Mucosa of descending colon (tissue), 3 donors: Measurements from ENCODE around the gene ARHGAP10. TPM values are rescaled to one million over a fixed set of nuclear protein-coding genes. Genes with fewer than 3 reads are reported as not detected.

ENCODE experiments used
- ATAC-seq: fragments of 200-7000 bp; cut with Tn5 transposase; one replicate; pipeline ENCODE4 v1.9.1; 2020; ENCODE audit warnings: mild to moderate bottlenecking, moderate library complexity
- DNase-seq, 3 donors: peaks; one replicate each; pipeline ENCODE4 v3.0.0-alpha.2; 2020
- H3K36me3 ChIP-seq: fragments of 200-600 bp; one replicate; pipeline ENCODE4 v1.8.0; 2021; ENCODE audit warnings: low read depth, mild to moderate bottlenecking
- H3K4me1 ChIP-seq: fragments of 200-600 bp; one replicate; pipeline ENCODE4 v1.8.0; 2021; ENCODE audit warnings: low read depth, mild to moderate bottlenecking
- H3K4me3 ChIP-seq: fragments of 200-600 bp; one replicate; pipeline ENCODE4 v1.8.0; 2021; ENCODE audit warnings: mild to moderate bottlenecking
- H3K9me3 ChIP-seq: fragments of 200-600 bp; one replicate; pipeline ENCODE4 v1.8.0; 2021; ENCODE audit warnings: mild to moderate bottlenecking
- intact Hi-C, 2 donors: fragments of 100-400 bp; cut with DNase I in 1 of 2; cut with micrococcal nuclease in 1 of 2; formaldehyde crosslinking; loops; one replicate each; pipeline versions ENCODE4 v1.11.0 to v1.11.1; 2022; cut with DNase I, micrococcal nuclease
- total RNA-seq, 3 donors: library from RNA; stranded (reverse); fragmentation: NEBNext Ultra II Directional in 2 of 3; extraction: Animal tissue kit (Norgen Biotek cat#: 25700) in 2 of 3; gene quantifications; one replicate each; pipeline versions ENCODE4 v1.2.1 to v1.2.4, GENCODE V29; 2021 to 2023
- TF ChIP-seq, protein P1 (sequence below): fragments of 200-600 bp; IDR thresholded peaks from one replicate; pipeline ENCODE4 v1.8.0; 2022; ENCODE audit warnings: antibody characterized with exemption, mild to moderate bottlenecking
- donor health status: DM: no; HTN: no; CAD: no; lungs with moderate emphysema.
- donor health status: DM: no; HTN: no; CAD: no.
- donor health status: DM: no; HTN: yes; CAD: no.

The ARHGAP10 gene
- total RNA-seq, 3 donors from 2014 or later = 3.0 to 66.6 (median 8.1) TPM

DNA sequence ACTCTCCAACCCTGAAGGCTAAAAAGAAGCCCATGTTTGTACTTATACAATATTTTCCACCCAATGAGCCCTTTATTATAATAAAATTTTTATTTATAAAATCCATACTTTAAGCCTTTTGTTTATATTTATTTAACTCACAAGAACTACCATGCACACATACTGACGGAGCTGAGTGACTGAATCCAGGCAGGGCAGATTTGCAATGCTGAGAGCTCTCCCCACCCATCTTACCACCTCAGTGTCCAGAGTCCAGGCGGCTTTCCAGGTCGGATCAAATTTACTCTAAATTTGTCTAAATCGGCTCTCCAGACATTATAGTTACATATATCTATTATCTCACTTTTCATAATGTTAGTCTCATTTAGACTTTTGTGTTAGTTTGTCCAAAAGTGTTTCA, 74.1 kb downstream of the ARHGAP10 start:
- TF ChIP-seq, protein P1, sequence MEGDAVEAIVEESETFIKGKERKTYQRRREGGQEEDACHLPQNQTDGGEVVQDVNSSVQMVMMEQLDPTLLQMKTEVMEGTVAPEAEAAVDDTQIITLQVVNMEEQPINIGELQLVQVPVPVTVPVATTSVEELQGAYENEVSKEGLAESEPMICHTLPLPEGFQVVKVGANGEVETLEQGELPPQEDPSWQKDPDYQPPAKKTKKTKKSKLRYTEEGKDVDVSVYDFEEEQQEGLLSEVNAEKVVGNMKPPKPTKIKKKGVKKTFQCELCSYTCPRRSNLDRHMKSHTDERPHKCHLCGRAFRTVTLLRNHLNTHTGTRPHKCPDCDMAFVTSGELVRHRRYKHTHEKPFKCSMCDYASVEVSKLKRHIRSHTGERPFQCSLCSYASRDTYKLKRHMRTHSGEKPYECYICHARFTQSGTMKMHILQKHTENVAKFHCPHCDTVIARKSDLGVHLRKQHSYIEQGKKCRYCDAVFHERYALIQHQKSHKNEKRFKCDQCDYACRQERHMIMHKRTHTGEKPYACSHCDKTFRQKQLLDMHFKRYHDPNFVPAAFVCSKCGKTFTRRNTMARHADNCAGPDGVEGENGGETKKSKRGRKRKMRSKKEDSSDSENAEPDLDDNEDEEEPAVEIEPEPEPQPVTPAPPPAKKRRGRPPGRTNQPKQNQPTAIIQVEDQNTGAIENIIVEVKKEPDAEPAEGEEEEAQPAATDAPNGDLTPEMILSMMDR = no peak
- ATAC-seq = no peak
- no peaks in the 10 kb centered on the region for H3K9me3 ChIP-seq
- peaks cover 2% of the 10 kb centered on the region for H3K4me1 ChIP-seq
- H3K4me3 ChIP-seq = no peak overlapping the region
- no peak for DNase-seq
- intact Hi-C loops = no loop called here
- no peaks in the 10 kb centered on the region for H3K36me3 ChIP-seq

DNA sequence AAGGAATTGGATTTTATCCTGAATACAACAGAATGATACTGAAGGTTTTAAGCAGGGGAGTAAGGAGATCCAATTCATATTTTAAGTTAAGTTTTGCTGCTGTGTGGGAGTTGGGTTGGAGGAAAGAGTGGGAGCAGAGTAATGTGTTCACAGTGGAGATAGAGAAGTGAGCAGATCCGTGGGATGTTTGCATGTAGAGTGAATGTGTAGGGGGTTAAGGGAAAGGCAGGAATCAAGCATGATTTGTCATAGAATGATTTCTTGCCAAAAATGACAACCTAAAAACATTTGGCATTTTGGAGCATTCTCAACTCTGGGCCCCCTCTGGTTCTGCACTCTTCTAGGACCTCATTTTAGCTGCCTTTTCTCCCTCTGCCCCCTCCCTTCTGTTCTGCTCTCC, 76.6 kb downstream of the ARHGAP10 start:
- TF ChIP-seq, protein P1 = no peak
- no peaks in the 10 kb centered on the region for H3K9me3 ChIP-seq
- intact Hi-C loops = no loop called here
- H3K36me3 ChIP-seq = no peaks in the 10 kb centered on the region
- H3K4me1 ChIP-seq = no peaks in the 10 kb centered on the region
- no peak for DNase-seq
- no peak for ATAC-seq
- no peak overlapping the region for H3K4me3 ChIP-seq

DNA sequence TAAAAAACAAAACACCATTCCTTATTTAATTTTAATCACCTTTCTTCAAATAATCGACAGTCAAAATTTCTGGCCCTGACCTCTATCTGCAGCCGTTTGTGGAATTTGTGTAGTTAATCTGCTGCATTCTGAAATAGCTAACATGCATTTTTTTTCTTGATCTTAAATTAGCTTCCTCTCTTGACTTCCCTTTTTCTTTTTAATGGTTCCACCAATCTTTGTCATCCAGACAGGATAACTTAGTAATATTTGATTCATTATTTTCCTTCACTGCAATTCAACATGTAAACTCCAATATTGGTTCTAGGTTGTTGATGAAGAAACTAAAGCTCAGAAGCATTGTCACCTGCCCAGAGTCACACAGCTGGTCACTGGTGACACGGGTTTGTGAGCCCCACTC, 77.3 kb downstream of the ARHGAP10 start:
- Histone ChIP-seq H3K4me3 (no peak overlapping the region), H3K9me3 (no peaks in the 10 kb centered on the region), H3K4me1 (no peaks in the 10 kb centered on the region), H3K36me3 (no peaks in the 10 kb centered on the region)
- no peak for ATAC-seq
- intact Hi-C loops = no loop called here
- DNase-seq = no peak
- TF ChIP-seq, protein P1 = no peak

DNA sequence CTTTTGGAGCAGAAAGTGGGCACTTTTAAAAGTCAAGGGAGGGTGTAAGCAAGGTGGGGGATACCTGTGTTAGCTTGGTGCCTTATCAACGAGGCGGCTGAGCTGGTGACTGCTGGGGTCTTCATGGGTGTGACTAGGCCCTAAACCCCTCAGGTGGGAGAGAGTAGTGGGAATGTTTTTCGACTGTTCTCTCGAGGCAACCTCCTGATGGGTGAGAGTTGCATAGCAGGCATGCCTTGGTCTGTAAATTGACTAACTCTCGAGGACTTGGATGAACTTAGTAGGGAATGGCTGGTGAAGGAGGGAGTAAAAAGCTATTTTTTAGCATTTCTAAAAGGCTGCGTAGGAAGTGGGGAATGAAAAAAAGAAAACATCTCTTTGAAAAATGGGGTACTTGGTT, 80.0 kb downstream of the ARHGAP10 start:
- ATAC-seq = no peak
- DNase-seq = no peak
- Histone ChIP-seq H3K4me1 (no peaks in the 10 kb centered on the region), H3K4me3 (no peak overlapping the region), H3K9me3 (no peaks in the 10 kb centered on the region), H3K36me3 (no peaks in the 10 kb centered on the region)
- intact Hi-C loops = no loop called here
- TF ChIP-seq, protein P1 = no peak

DNA sequence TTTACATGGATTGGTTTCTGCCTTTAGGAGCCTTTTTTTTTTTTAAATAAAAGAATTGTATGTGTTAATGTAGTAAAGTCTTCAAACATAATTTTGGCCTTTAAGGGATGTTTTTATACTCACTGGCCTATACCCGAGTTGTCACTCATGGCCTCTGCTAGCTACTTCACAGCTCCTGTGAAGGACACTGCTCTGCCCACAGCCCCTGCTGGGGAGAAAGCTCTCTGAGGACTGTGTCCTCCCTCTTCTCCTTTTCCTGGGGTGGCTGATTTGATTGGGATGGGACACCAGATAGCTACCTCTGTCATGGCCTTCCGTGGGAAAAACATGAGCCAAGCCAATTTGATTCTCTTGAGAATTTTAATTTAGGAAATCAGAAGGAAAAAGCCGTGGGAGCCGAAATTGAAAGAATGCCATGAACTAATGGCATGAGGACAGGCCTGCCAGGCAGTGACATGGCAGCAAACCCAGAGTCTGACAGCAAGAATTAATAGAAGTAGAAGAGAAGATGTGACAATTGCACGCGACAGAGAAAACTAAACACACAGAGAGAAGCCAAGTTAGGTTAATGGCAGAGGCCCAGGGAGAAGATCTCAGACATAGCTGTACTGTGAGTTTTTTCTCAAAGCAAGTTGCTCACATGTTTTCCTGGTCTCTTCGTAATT, 81.4 kb downstream of the ARHGAP10 start:
- no peak for DNase-seq
- H3K36me3 ChIP-seq = no peaks in the 10 kb centered on the region
- intact Hi-C loops = no loop called here
- TF ChIP-seq, protein P1 = no peak
- no peaks in the 10 kb centered on the region for H3K9me3 ChIP-seq
- no peaks in the 10 kb centered on the region for H3K4me1 ChIP-seq
- ATAC-seq = no peak
- no peak overlapping the region for H3K4me3 ChIP-seq

DNA sequence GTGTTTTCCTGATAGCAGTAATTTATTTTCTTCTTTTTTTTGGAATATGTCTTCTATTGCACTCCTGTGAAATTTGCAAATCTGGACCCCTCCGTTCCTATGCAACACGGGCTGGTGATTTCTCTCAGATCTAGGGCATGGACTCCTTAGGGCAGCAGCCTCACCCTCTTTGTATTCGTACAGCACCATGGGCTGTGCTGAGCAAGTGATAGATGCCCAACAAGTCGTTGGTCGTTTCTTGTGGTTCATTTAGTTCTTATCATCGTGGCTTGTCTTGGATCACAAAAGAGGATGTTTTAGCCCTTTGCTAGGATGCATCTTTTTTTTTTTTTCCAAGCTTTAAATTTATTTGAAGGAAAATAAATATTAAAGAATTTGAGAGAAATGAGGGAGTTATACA, 82.1 kb downstream of the ARHGAP10 start:
- Histone ChIP-seq H3K9me3 (no peaks in the 10 kb centered on the region), H3K4me1 (no peaks in the 10 kb centered on the region), H3K36me3 (no peaks in the 10 kb centered on the region), H3K4me3 (no peak overlapping the region)
- ATAC-seq (no peak), DNase-seq (no peak)
- intact Hi-C loops = no loop called here
- TF ChIP-seq, protein P1 = no peak
